Placental epithelial cell (primary cell): Measurements from ENCODE around the gene AP4B1. TPM values are rescaled to one million over a fixed set of nuclear protein-coding genes. Genes with fewer than 3 reads are reported as not detected.

Experiments used
- total RNA-seq: library from RNA; depleted of rRNA; stranded (reverse); fragments of >200 nt; gene quantifications from 2 replicates; pipeline ENCODE4 v1.2.3, GENCODE V29; 2012

The AP4B1 gene
- 8.1 and 10.6 TPM in 2 replicates for total RNA-seq

GRCh38 chr1:113904674-113905434, at the start of gene AP4B1, which contains the start of gene DCLRE1B:
Gene AP4B1, minus strand, starts transcription at chr1:113904799. Its CDS starts 82 bp downstream, at chr1:113904717.
Gene DCLRE1B, plus strand, starts transcription at chr1:113905326. Its CDS starts 261 bp downstream, at chr1:113905587.

GRCh38 chr1:113928941-113929749, 24.5 kb upstream of the AP4B1 start, which contains the start of gene HIPK1:
Gene HIPK1, plus strand, starts transcription at chr1:113929324.

GRCh38 chr1:113887402-113888175, 17.0 kb downstream of the AP4B1 start, which contains the start of gene BCL2L15:
Gene BCL2L15, minus strand, starts transcription at chr1:113887581. Its CDS starts 206 bp downstream, at chr1:113887375.

GRCh38 chr1:113871597-113872113, 32.9 kb downstream of the AP4B1 start, which contains the start of gene PTPN22:
Gene PTPN22, minus strand, starts transcription at chr1:113871712.

Other genes starting within 250 kb of the AP4B1 start
- gene PHTF1, start 145.3 kb downstream of the AP4B1 start, total RNA-seq: 22.0 and 40.8 TPM in 2 replicates
- 12.1 and 15.3 TPM in 2 replicates for gene RSBN1, start 92.3 kb downstream of the AP4B1 start, total RNA-seq
- not detected in 2 replicates for gene PTPN22, start 33.1 kb downstream of the AP4B1 start, total RNA-seq
- 0.11 and 0.39 TPM in 2 replicates for gene BCL2L15, start 17.2 kb downstream of the AP4B1 start, total RNA-seq
- 3.1 and 3.8 TPM in 2 replicates for gene DCLRE1B, start 527 bp upstream of the AP4B1 start, total RNA-seq
- 17.7 and 32.0 TPM in 2 replicates for gene HIPK1, start 24.5 kb upstream of the AP4B1 start, total RNA-seq
- 670 and 834 TPM in 2 replicates for gene OLFML3, start 74.7 kb upstream of the AP4B1 start, total RNA-seq
- 13.0 and 22.4 TPM in 2 replicates for gene SYT6, start 249.1 kb upstream of the AP4B1 start, total RNA-seq